Measurements from ENCODE around the gene NEXN. TPM values are rescaled to one million over a fixed set of nuclear protein-coding genes. Genes with fewer than 3 reads are reported as not detected.
A peak's percentile ranks its signal among the peaks of the same experiment; 100 is the strongest.

Gene NEXN
- total RNA-seq, 1 experiment from 2014 or later: 1.6 TPM

DNA sequence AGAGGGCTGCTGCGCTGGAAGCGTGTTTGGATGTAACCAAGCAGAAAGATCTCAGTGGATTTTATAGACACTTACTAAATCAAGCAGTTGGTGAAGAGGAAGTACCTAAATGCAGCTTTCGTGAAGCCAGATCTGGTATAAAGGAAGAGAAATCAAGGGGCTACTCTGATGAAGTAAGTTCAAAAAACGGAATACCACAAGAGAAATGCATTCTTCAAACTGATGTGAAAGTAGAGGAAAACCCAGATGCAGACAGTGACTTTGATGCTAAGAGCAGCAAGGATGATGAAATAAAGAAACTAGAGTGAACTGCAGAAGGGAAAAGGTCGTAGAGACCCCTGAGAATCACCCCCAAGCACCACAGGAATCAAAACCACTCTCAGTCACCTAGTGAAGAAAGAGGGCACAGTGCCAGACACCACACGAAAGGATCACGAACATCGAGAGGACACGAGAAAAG is 40.8 kb upstream of the NEXN start:
- no peak overlapping the region for H3K27ac Mint-ChIP-seq (ENCODE audit: low read depth, unreplicated experiment)
- H3K4me3 Mint-ChIP-seq (ENCODE audit: unreplicated experiment): no peak overlapping the region
- H3K9me3 Mint-ChIP-seq (ENCODE audit: unreplicated experiment): no peaks in the 10 kb centered on the region
- no peaks in the 10 kb centered on the region for H3K4me1 Mint-ChIP-seq (ENCODE audit: insufficient read depth, unreplicated experiment)
- DNase-seq (ENCODE audit: unreplicated experiment): no peak
- H3K36me3 Mint-ChIP-seq (ENCODE audit: insufficient read depth, unreplicated experiment): peaks cover 10% of the 10 kb centered on the region
- intact Hi-C loops (cut with micrococcal nuclease): no loop called here
- CTCF ChIA-PET: no interaction called here
- POLR2A ChIA-PET: no interaction called here
- no TSS peak for BruUV-seq (replicated peaks)
- TF ChIP-seq, protein P1, sequence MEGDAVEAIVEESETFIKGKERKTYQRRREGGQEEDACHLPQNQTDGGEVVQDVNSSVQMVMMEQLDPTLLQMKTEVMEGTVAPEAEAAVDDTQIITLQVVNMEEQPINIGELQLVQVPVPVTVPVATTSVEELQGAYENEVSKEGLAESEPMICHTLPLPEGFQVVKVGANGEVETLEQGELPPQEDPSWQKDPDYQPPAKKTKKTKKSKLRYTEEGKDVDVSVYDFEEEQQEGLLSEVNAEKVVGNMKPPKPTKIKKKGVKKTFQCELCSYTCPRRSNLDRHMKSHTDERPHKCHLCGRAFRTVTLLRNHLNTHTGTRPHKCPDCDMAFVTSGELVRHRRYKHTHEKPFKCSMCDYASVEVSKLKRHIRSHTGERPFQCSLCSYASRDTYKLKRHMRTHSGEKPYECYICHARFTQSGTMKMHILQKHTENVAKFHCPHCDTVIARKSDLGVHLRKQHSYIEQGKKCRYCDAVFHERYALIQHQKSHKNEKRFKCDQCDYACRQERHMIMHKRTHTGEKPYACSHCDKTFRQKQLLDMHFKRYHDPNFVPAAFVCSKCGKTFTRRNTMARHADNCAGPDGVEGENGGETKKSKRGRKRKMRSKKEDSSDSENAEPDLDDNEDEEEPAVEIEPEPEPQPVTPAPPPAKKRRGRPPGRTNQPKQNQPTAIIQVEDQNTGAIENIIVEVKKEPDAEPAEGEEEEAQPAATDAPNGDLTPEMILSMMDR (IDR thresholded peaks at IDR 0.05; ENCODE audit: unreplicated experiment): no peak
- H3K27me3 Mint-ChIP-seq (ENCODE audit: insufficient read depth, unreplicated experiment): no peaks in the 10 kb centered on the region

DNA sequence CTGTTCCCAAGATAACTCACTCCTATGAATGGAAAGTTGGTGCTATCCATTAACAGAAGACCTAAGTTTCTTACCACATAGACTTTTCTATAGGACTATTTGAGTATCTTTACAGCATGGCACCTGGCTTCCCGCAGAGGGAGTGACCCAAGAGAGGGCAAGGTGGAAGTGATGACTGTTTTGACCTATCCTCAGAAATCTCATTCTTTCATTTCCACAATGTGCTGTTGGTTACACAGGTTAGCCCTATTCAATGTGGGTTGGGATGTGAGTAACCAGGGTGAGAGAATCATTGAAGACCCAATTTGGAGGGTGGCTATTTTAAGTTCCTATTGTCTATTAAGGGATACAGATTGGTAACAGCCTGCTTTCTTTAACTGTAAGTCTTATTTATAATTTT is 38.3 kb upstream of the NEXN start:
- Mint-ChIP-seq H3K27ac (ENCODE audit: low read depth, unreplicated experiment) (no peak overlapping the region), H3K4me3 (ENCODE audit: unreplicated experiment) (no peak overlapping the region), H3K27me3 (ENCODE audit: insufficient read depth, unreplicated experiment) (no peaks in the 10 kb centered on the region), H3K9me3 (ENCODE audit: unreplicated experiment) (peaks cover 4% of the 10 kb centered on the region), H3K36me3 (ENCODE audit: insufficient read depth, unreplicated experiment) (peaks cover 2% of the 10 kb centered on the region), H3K4me1 (ENCODE audit: insufficient read depth, unreplicated experiment) (no peaks in the 10 kb centered on the region)
- TF ChIP-seq, protein P1 (IDR thresholded peaks at IDR 0.05; ENCODE audit: unreplicated experiment): no peak
- no TSS peak for BruUV-seq (replicated peaks)
- ChIA-PET POLR2A (interaction anchor here (2.0 kb wide), 1 partner anchor 15 kb away, joined by 6 read pairs; no protein-coding TSS in a partner anchor), CTCF (interaction anchor here (0.7 kb wide), 2 partner anchors 108 to 136 kb away, joined by 3 to 4 read pairs; no protein-coding TSS in a partner anchor)
- intact Hi-C loops (cut with micrococcal nuclease): no loop called here
- no peak for DNase-seq (ENCODE audit: unreplicated experiment)

DNA sequence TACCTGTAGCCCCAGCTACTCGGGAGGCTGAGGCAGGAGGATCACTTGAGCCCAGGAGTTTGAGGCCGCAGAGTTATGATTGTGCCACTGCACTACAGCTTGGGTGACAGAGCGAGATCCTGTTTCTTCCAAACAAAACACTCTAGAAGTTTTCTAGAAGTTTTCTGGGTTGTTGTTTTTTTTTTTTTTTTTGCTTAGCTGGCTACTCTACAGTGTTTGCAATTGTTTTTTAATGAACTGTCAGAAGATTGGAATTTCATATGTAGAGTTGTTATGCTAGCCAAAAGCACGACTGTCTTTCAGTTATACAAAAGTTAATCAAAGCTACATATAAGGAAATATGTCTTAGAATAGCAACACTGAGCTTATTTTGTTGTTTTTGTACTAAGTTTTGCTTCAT is 30.9 kb upstream of the NEXN start:
- CTCF ChIA-PET: interaction anchor here (1.0 to 1.4 kb wide), 2 partner anchors 9 to 32 kb away, joined by 3 to 6 read pairs; no protein-coding TSS in a partner anchor
- no peak for DNase-seq (ENCODE audit: unreplicated experiment)
- H3K27ac Mint-ChIP-seq (ENCODE audit: low read depth, unreplicated experiment): no peak overlapping the region
- TF ChIP-seq, protein P1 (IDR thresholded peaks at IDR 0.05; ENCODE audit: unreplicated experiment): no peak
- intact Hi-C loops (cut with micrococcal nuclease): no loop called here
- peaks cover 15% of the 10 kb centered on the region for H3K4me1 Mint-ChIP-seq (ENCODE audit: insufficient read depth, unreplicated experiment)
- peaks cover 16% of the 10 kb centered on the region for H3K9me3 Mint-ChIP-seq (ENCODE audit: unreplicated experiment)
- H3K27me3 Mint-ChIP-seq (ENCODE audit: insufficient read depth, unreplicated experiment): no peaks in the 10 kb centered on the region
- H3K4me3 Mint-ChIP-seq (ENCODE audit: unreplicated experiment): no peak overlapping the region
- peaks cover 25% of the 10 kb centered on the region for H3K36me3 Mint-ChIP-seq (ENCODE audit: insufficient read depth, unreplicated experiment)
- POLR2A ChIA-PET: interaction anchor here (1.7 kb wide), 1 partner anchor 23 kb away, joined by 5 read pairs; no protein-coding TSS in a partner anchor
- BruUV-seq (replicated peaks): no TSS peak

DNA sequence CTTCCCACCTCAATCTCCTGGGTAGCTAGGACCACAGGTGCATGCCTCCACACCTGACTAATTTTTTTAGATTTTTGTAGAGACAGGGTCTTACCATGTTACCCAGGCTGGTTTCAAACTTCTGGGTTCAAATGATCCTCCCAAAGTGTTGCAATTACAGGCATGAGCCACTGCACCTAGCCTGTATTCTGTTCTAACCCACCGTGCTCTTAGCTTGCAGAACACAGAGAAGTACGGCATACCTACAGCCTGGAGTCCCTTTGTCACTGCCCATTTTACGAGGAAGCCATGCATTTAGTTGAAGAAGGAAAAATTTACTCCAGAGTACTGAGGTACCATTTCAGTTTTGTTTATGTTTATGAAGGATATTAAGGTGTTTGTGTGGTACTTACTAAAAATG is 29.7 kb upstream of the NEXN start:
- CTCF ChIA-PET: interaction anchor here (0.6 to 1.4 kb wide), 3 partner anchors 33 to 241 kb away, joined by 3 read pairs; no protein-coding TSS in a partner anchor
- no peaks in the 10 kb centered on the region for H3K27me3 Mint-ChIP-seq (ENCODE audit: insufficient read depth, unreplicated experiment)
- POLR2A ChIA-PET: interaction anchor here (0.6 to 0.9 kb wide), 4 partner anchors 23 to 175 kb away, joined by 4 to 7 read pairs (median 4); no protein-coding TSS in a partner anchor
- H3K9me3 Mint-ChIP-seq (ENCODE audit: unreplicated experiment): peaks cover 16% of the 10 kb centered on the region
- no peak for DNase-seq (ENCODE audit: unreplicated experiment)
- TF ChIP-seq, protein P1 (IDR thresholded peaks at IDR 0.05; ENCODE audit: unreplicated experiment): no peak
- no TSS peak for BruUV-seq (replicated peaks)
- peaks cover 34% of the 10 kb centered on the region for H3K36me3 Mint-ChIP-seq (ENCODE audit: insufficient read depth, unreplicated experiment)
- peaks cover 15% of the 10 kb centered on the region for H3K4me1 Mint-ChIP-seq (ENCODE audit: insufficient read depth, unreplicated experiment)
- intact Hi-C loops (cut with micrococcal nuclease): no loop called here
- H3K27ac Mint-ChIP-seq (ENCODE audit: low read depth, unreplicated experiment): peak overlapping the region; percentile 35
- no peak overlapping the region for H3K4me3 Mint-ChIP-seq (ENCODE audit: unreplicated experiment)
